Neuronal stem cell (in vitro differentiated cells): ENCODE data around the gene ABR.
A peak's percentile ranks its signal among the peaks of the same experiment; 100 is the strongest.

Source experiments
- DNase-seq: peaks from one replicate; pipeline ENCODE4 v3.0.0-alpha.2; 2013; ENCODE audit warnings: low spot score
- H2AFZ ChIP-seq: one replicate; pipeline ENCODE4 v1.6.1; 2013; ENCODE audit warnings: mild to moderate bottlenecking, low read length, inconsistent platforms
- H2AK5ac ChIP-seq: 2 replicates; pipeline ENCODE4 v1.6.1; 2013; ENCODE audit warnings: low read depth, mild to moderate bottlenecking, inconsistent platforms, low read length, moderate library complexity, mixed read lengths
- H2BK120ac ChIP-seq: 2 replicates; pipeline ENCODE4 v1.6.1; 2013; ENCODE audit warnings: low read depth, mild to moderate bottlenecking, inconsistent platforms, low read length, moderate library complexity, mixed read lengths
- H2BK12ac ChIP-seq: one replicate; pipeline ENCODE4 v1.6.1; 2013; ENCODE audit warnings: low read length, inconsistent platforms
- H2BK15ac ChIP-seq: 2 replicates; pipeline ENCODE4 v1.6.1; 2013; ENCODE audit warnings: mild to moderate bottlenecking, low read length, inconsistent platforms, mixed read lengths
- H2BK5ac ChIP-seq: one replicate; pipeline ENCODE4 v1.6.1; 2013; ENCODE audit warnings: inconsistent platforms, mild to moderate bottlenecking, low read length, moderate library complexity
- H3K14ac ChIP-seq: one replicate; pipeline ENCODE4 v1.6.1; 2013; ENCODE audit warnings: low read length, inconsistent platforms
- H3K18ac ChIP-seq: 2 replicates; pipeline ENCODE4 v1.6.1; 2013; ENCODE audit warnings: low read length, inconsistent platforms
- H3K23ac ChIP-seq: 2 replicates; pipeline ENCODE4 v1.6.1; 2013; ENCODE audit warnings: low read depth, mild to moderate bottlenecking, mixed read lengths, low read length, inconsistent platforms; ENCODE audit not compliant: poor library complexity
- H3K27ac ChIP-seq: replicated peaks from 3 replicates; pipeline ENCODE4 v1.5.1; 2013; ENCODE audit warnings: low read length, inconsistent platforms
- H3K27me3 ChIP-seq, 3 experiments: 2 replicates each; pipeline ENCODE4 v1.6.1; 2013; ENCODE audit warnings: low read length in 3 of 3, mild to moderate bottlenecking in 2 of 3, inconsistent platforms in 1 of 3, low read depth in 1 of 3, mixed read lengths in 1 of 3, moderate library complexity in 1 of 3; ENCODE audit not compliant: control insufficient read depth in 3 of 3, insufficient read depth in 3 of 3
- H3K36me3 ChIP-seq, 2 donors: replicated peaks in 1 of 2; 2 replicates each; pipeline ENCODE4 v1.6.1; 2013; ENCODE audit warnings: low read length in 2 of 2; ENCODE audit not compliant: control insufficient read depth in 2 of 2, insufficient read depth in 2 of 2
- H3K4ac ChIP-seq: 2 replicates; pipeline ENCODE4 v1.6.1; 2013; ENCODE audit warnings: inconsistent platforms, mild to moderate bottlenecking, low read length, moderate library complexity
- H3K4me1 ChIP-seq, 2 donors: 1 replicate in 1 of 2; 2 replicates in 1 of 2; pipeline ENCODE4 v1.6.1; 2013; ENCODE audit warnings: low read length in 2 of 2, low read depth in 1 of 2; ENCODE audit not compliant: control insufficient read depth in 2 of 2, insufficient read depth in 1 of 2
- H3K4me2 ChIP-seq: one replicate; pipeline ENCODE4 v1.6.1; 2013; ENCODE audit warnings: mild to moderate bottlenecking, low read length, inconsistent platforms; ENCODE audit not compliant: insufficient read depth, poor library complexity, severe bottlenecking
- H3K4me3 ChIP-seq, 2 donors: 2 replicates each; pipeline ENCODE4 v1.5.1; 2013; ENCODE audit warnings: low read length in 2 of 2, mild to moderate bottlenecking in 2 of 2, inconsistent platforms in 1 of 2, moderate library complexity in 1 of 2
- H3K79me1 ChIP-seq: one replicate; pipeline ENCODE4 v1.6.1; 2013; ENCODE audit warnings: low read depth, mild to moderate bottlenecking, inconsistent platforms, low read length, moderate library complexity
- H3K9ac ChIP-seq: one replicate; pipeline ENCODE4 v1.6.1; 2013; ENCODE audit warnings: mild to moderate bottlenecking, low read depth, low read length, inconsistent platforms; ENCODE audit not compliant: poor library complexity
- H3K9me3 ChIP-seq, 2 donors: replicated peaks in 1 of 2; 2 replicates each; pipeline versions ENCODE3 to v1.6.1; 2013; ENCODE audit warnings: low read length in 2 of 2, mild to moderate bottlenecking in 2 of 2, inconsistent platforms in 1 of 2, low read depth in 1 of 2, mixed read lengths in 1 of 2, moderate library complexity in 1 of 2; ENCODE audit not compliant: control insufficient read depth in 2 of 2, insufficient read depth in 1 of 2
- H4K8ac ChIP-seq: one replicate; pipeline ENCODE4 v1.6.1; 2013; ENCODE audit warnings: low read depth, mild to moderate bottlenecking, inconsistent platforms, low read length, moderate library complexity
- H4K91ac ChIP-seq: one replicate; pipeline ENCODE4 v1.6.1; 2013; ENCODE audit warnings: low read length, low read depth, mild to moderate bottlenecking, inconsistent platforms; ENCODE audit not compliant: poor library complexity
- WGBS, 2 donors: extraction: QIAGEN DNeasy Blood & Tissue Kit; methylation state at CpG; one replicate each; pipeline ENCODE4 v1.1.7; 2013; ENCODE audit warnings: missing lambda C conversion rate in 2 of 2, mixed read lengths in 1 of 2; ENCODE audit not compliant: insufficient read length in 2 of 2, insufficient replicate concordance in 1 of 2; ENCODE audit errors: extremely low coverage in 2 of 2; 5-methylcytosine and 5-hydroxymethylcytosine counted together

Gene ABR

GRCh38 chr17:1036845-1037237 is 142.9 kb downstream of the ABR start:
- Histone ChIP-seq H2AFZ (no peak overlapping the region), H3K9me3 (no peaks in the 10 kb centered on the region), H2BK15ac (no peak overlapping the region), H3K4me3 (no peak overlapping the region), H3K27me3 (peaks cover 0 to 8% (median 0%) of the 10 kb centered on the region in 3 experiments), H3K9ac (peak overlapping the region; percentile 44), H2BK5ac (no peak overlapping the region), H3K4me1 (peaks cover 0 to 16% of the 10 kb centered on the region in 2 donors), H2BK120ac (no peak overlapping the region), H3K4me2 (no peak overlapping the region), H4K91ac (no peak overlapping the region), H3K14ac (no peak overlapping the region), H2AK5ac (no peak overlapping the region), H3K18ac (no peak overlapping the region), H3K36me3 (peaks cover 3 to 4% of the 10 kb centered on the region in 2 donors), H3K4ac (no peak overlapping the region), H2BK12ac (no peak overlapping the region), H3K23ac (peak overlapping the region; percentile 34), H3K27ac (no peak overlapping the region), H4K8ac (no peak overlapping the region), H3K79me1 (peaks cover 16% of the 10 kb centered on the region)
- no CpG with 5 or more reads among the region's 2 CpGs for WGBS, 2 donors
- no peak for DNase-seq

GRCh38 chr17:1036171-1036844 is 143.5 kb downstream of the ABR start:
- Histone ChIP-seq H3K9me3 (no peaks in the 10 kb centered on the region), H3K14ac (peak overlapping the region; percentile 75), H3K4me1 (peaks cover 0 to 16% of the 10 kb centered on the region in 2 donors), H3K79me1 (peaks cover 14% of the 10 kb centered on the region), H3K4me2 (no peak overlapping the region), H3K9ac (no peak overlapping the region), H2BK120ac (no peak overlapping the region), H2BK15ac (no peak overlapping the region), H3K36me3 (peaks cover 3 to 4% of the 10 kb centered on the region in 2 donors), H3K27ac (no peak overlapping the region), H3K4ac (no peak overlapping the region), H4K8ac (no peak overlapping the region), H2AFZ (no peak overlapping the region), H3K23ac (peak overlapping the region; percentile 89), H2AK5ac (no peak overlapping the region), H3K18ac (peak overlapping the region; percentile 28), H2BK5ac (no peak overlapping the region), H2BK12ac (no peak overlapping the region), H3K27me3 (peaks cover 0 to 8% (median 0%) of the 10 kb centered on the region in 3 experiments), H3K4me3 (no peak overlapping the region), H4K91ac (no peak overlapping the region)
- DNase-seq, result no peak
- WGBS, 2 donors, result no CpG with 5 or more reads among the region's 24 CpGs

- Histone ChIP-seq H2AK5ac (no peak overlapping the region), H2BK120ac (no peak overlapping the region), H3K36me3 (peaks cover 0 to 4% of the 10 kb centered on the region in 2 donors), H2BK15ac (no peak overlapping the region), H4K8ac (no peak overlapping the region), H3K9ac (no peak overlapping the region), H2AFZ (no peak overlapping the region), H3K4me3 (no peak overlapping the region), H3K9me3 (no peaks in the 10 kb centered on the region), H3K14ac (peak overlapping the region; percentile 75), H3K27ac (no peak overlapping the region), H3K23ac (peak overlapping the region; percentile 89), H2BK12ac (no peak overlapping the region), H4K91ac (no peak overlapping the region), H3K4ac (no peak overlapping the region), H3K18ac (no peak overlapping the region), H2BK5ac (no peak overlapping the region), H3K4me1 (peaks cover 0 to 19% of the 10 kb centered on the region in 2 donors), H3K79me1 (peaks cover 16% of the 10 kb centered on the region), H3K27me3 (peaks cover 0 to 13% (median 0%) of the 10 kb centered on the region in 3 experiments), H3K4me2 (no peak overlapping the region)
- WGBS, 2 donors, result no CpG with 5 or more reads among the region's 17 CpGs
- no peak for DNase-seq
Observed at GRCh38 chr17:1035546-1036170, 144.1 kb downstream of the ABR start.

GRCh38 chr17:1034652-1035210 is 145.1 kb downstream of the ABR start:
- H3K4me1 ChIP-seq, result peaks cover 0 to 18% of the 10 kb centered on the region in 2 donors

More at GRCh38 chr17:1034652-1035210, 145.1 kb downstream of the ABR start:
- no peaks in the 10 kb centered on the region for H3K9me3 ChIP-seq
- H3K4me3 ChIP-seq, result no peak overlapping the region
- no peak overlapping the region for H4K8ac ChIP-seq
- H3K9ac ChIP-seq, result peak overlapping the region; percentile 70
- no peak for DNase-seq
- no peak overlapping the region for H3K4ac ChIP-seq
- no CpG with 5 or more reads among the region's 20 CpGs for WGBS, 2 donors
- peak overlapping the region; percentile 58 for H2BK12ac ChIP-seq
- H2AK5ac ChIP-seq, result peak overlapping the region; percentile 70
- H4K91ac ChIP-seq, result no peak overlapping the region
- H2AFZ ChIP-seq, result no peak overlapping the region
- peaks cover 16% of the 10 kb centered on the region for H3K79me1 ChIP-seq
- H3K23ac ChIP-seq, result peak overlapping the region; percentile 55
- H3K36me3 ChIP-seq, result peaks cover 0 to 4% of the 10 kb centered on the region in 2 donors
- H3K27ac ChIP-seq, result no peak overlapping the region
- H2BK5ac ChIP-seq, result no peak overlapping the region
- H3K14ac ChIP-seq, result no peak overlapping the region
- H3K18ac ChIP-seq, result no peak overlapping the region
- no peak overlapping the region for H3K4me2 ChIP-seq
- H3K27me3 ChIP-seq, result peaks cover 0 to 13% (median 0%) of the 10 kb centered on the region in 3 experiments
- H2BK15ac ChIP-seq, result no peak overlapping the region
- H2BK120ac ChIP-seq, result no peak overlapping the region
